PC-3 (cell line): ENCODE data around the gene DUSP6. TPM values are rescaled to one million over a fixed set of nuclear protein-coding genes. Genes with fewer than 3 reads are reported as not detected.

Source experiments
- ATAC-seq: fragments of 200-7000 bp; cut with Tn5 transposase; 2 replicates; pipeline ENCODE4 v1.9.1; 2020; ENCODE audit warnings: mild to moderate bottlenecking, moderate library complexity
- BruUV-seq: library from RNA; stranded (reverse); fragments of 400-500 nt; replicated peaks from 2 replicates; lab custom pipeline; 2021; lab: Mats Ljungman, UMichigan
- CTCF ChIA-PET: fragments of 300-600 bp; sonication (Branson Sonifier 250); formaldehyde crosslinking; loops from one replicate; lab custom pipeline; 2022; ENCODE audit warnings: antibody characterized with exemption; lab: Charles Lee
- POLR2A ChIA-PET: fragments of 300-600 bp; sonication (Branson Sonifier 250); formaldehyde crosslinking; loops from one replicate; lab custom pipeline; 2022; ENCODE audit warnings: antibody characterized with exemption; ENCODE audit not compliant: unreplicated experiment; lab: Charles Lee
- DNase-seq: peaks from one replicate; pipeline ENCODE4 v3.0.0-alpha.2; 2015
- H2AFZ ChIP-seq: fragments of 300-600 bp; sonication (generic); 2 replicates; pipeline ENCODE4 v1.6.0; 2016; ENCODE audit warnings: antibody characterized with exemption, low read length
- H3F3A ChIP-seq: fragments of 300-600 bp; sonication (generic); one replicate; pipeline ENCODE4 v1.6.0; 2017; ENCODE audit warnings: antibody characterized with exemption, low read length, control low read depth, mild to moderate bottlenecking; ENCODE audit not compliant: unreplicated experiment
- H3K27ac ChIP-seq: fragments of 300-600 bp; sonication (generic); 2 replicates; pipeline ENCODE4 v1.5.1; 2016; ENCODE audit warnings: mild to moderate bottlenecking, low read length
- H3K27me3 ChIP-seq: fragments of 300-600 bp; sonication (generic); 2 replicates; pipeline ENCODE4 v1.6.1; 2016; ENCODE audit warnings: low read length, mixed read lengths
- H3K36me3 ChIP-seq: fragments of 300-600 bp; sonication (generic); 2 replicates; pipeline ENCODE4 v1.6.1; 2016; ENCODE audit warnings: low read depth, mixed run types, low read length, mixed read lengths
- H3K4me1 ChIP-seq: fragments of 300-600 bp; sonication (generic); 2 replicates; pipeline ENCODE4 v1.5.1; 2016; ENCODE audit warnings: low read length; ENCODE audit not compliant: insufficient read depth
- H3K4me2 ChIP-seq: fragments of 300-600 bp; sonication (generic); 2 replicates; pipeline ENCODE4 v1.6.0; 2016; ENCODE audit warnings: low read length
- H3K4me3 ChIP-seq: fragments of 300-600 bp; sonication (generic); 2 replicates; pipeline ENCODE4 v1.5.1; 2016; ENCODE audit warnings: mild to moderate bottlenecking, low read length, mixed read lengths
- H3K79me2 ChIP-seq: fragments of 300-600 bp; sonication (generic); 2 replicates; pipeline ENCODE4 v1.6.1; 2017; ENCODE audit warnings: low read length, mixed read lengths
- H3K9ac ChIP-seq: fragments of 300-600 bp; sonication (generic); 2 replicates; pipeline ENCODE4 v1.6.0; 2016; ENCODE audit warnings: mild to moderate bottlenecking, low read length
- H3K9me2 ChIP-seq: fragments of 300-600 bp; sonication (generic); replicated peaks from 2 replicates; pipeline ENCODE4 v1.6.1; 2016; ENCODE audit warnings: mixed run types, low read length, mixed read lengths
- H3K9me3 ChIP-seq: fragments of 300-600 bp; sonication (generic); 2 replicates; pipeline ENCODE4 v1.6.1; 2016; ENCODE audit warnings: low read length, mixed read lengths
- H4K20me1 ChIP-seq: fragments of 300-600 bp; sonication (generic); 2 replicates; pipeline ENCODE4 v1.6.1; 2016; ENCODE audit warnings: low read length, mixed read lengths
- EZH2 ChIP-seq: fragments of 300-600 bp; sonication (generic); IDR thresholded peaks from one replicate; pipeline ENCODE4 v1.6.1; 2017; ENCODE audit warnings: antibody characterized with exemption, mild to moderate bottlenecking, low read length; ENCODE audit not compliant: unreplicated experiment
- EZH2phosphoT487 ChIP-seq: fragments of 300-600 bp; sonication (generic); IDR thresholded peaks from 2 replicates; pipeline ENCODE4 v1.6.1; 2018; ENCODE audit warnings: mild to moderate bottlenecking, antibody characterized with exemption, low read length, borderline replicate concordance
- intact Hi-C: fragments of 100-400 bp; cut with micrococcal nuclease; formaldehyde crosslinking; loops from 2 replicates; pipeline ENCODE4 v1.9.0; 2023
- total RNA-seq: library from RNA; depleted of rRNA; stranded (reverse); fragments of >200 nt; gene quantifications from 2 replicates; pipeline ENCODE4 v1.2.3, GENCODE V29; 2014
- TF ChIP-seq, protein P1 (sequence below): fragments of 300-600 bp; sonication (generic); conservative IDR thresholded peaks from 2 replicates; pipeline ENCODE4 v1.5.1; 2017; ENCODE audit warnings: antibody characterized with exemption, low read depth, mild to moderate bottlenecking, low read length

The DUSP6 gene
- total RNA-seq, 1 experiment from 2014 or later: 244 TPM

DNA sequence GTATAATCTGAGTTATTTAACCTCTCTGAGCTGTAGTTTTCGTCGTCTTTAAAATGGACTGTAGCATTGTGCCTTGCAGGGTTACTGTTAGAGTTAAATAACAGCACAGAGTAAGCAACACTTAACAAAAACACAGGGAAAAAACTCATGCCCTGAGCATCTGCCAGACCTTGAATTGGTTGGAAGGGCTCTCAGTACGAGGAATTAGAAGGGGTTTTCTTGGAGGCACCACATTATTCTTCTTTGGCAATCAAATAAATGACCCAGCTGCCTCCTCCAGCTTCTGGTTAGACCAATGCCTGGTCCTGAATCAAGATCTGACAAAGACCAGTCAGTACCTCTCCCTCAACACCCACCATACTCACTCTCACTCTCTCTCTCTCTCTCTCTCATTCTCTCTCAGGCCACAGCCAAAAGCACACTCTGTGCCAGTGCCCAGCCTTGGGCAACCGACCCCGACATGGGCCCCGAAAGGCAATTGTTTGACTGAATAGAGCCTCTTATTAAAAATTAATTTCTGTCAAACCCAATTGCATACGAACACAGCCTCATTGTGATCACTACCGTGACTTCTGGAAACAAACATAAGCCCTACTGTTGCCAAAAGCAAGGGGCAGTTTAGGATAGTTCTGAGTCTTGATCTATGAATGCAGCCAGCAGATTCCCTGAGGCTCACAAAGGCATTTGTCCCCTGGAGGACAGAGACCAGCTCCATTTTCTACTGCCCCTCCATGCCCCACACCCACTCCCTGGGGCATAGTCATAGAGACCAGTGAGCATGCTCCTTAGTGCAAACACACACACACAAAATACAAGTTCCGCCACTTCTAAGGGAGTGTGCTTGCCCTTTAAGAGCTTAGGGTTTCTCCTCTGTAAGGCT, 23.9 kb downstream of the DUSP6 start:
- Histone ChIP-seq H3F3A (no peaks in the 10 kb centered on the region), H3K4me1 (no peaks in the 10 kb centered on the region), H3K4me3 (no peak overlapping the region), H3K9ac (no peak overlapping the region), H3K27ac (no peak overlapping the region), H3K36me3 (no peaks in the 10 kb centered on the region), H3K27me3 (no peaks in the 10 kb centered on the region), H3K9me3 (no peaks in the 10 kb centered on the region), H3K4me2 (no peak overlapping the region), H3K79me2 (no peaks in the 10 kb centered on the region), H2AFZ (no peak overlapping the region), H3K9me2 (no peaks in the 10 kb centered on the region), H4K20me1 (no peaks in the 10 kb centered on the region)
- no peak for ATAC-seq
- TF ChIP-seq, protein P1, sequence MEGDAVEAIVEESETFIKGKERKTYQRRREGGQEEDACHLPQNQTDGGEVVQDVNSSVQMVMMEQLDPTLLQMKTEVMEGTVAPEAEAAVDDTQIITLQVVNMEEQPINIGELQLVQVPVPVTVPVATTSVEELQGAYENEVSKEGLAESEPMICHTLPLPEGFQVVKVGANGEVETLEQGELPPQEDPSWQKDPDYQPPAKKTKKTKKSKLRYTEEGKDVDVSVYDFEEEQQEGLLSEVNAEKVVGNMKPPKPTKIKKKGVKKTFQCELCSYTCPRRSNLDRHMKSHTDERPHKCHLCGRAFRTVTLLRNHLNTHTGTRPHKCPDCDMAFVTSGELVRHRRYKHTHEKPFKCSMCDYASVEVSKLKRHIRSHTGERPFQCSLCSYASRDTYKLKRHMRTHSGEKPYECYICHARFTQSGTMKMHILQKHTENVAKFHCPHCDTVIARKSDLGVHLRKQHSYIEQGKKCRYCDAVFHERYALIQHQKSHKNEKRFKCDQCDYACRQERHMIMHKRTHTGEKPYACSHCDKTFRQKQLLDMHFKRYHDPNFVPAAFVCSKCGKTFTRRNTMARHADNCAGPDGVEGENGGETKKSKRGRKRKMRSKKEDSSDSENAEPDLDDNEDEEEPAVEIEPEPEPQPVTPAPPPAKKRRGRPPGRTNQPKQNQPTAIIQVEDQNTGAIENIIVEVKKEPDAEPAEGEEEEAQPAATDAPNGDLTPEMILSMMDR: no peak
- TF ChIP-seq EZH2phosphoT487: no peak
- no peak for TF ChIP-seq EZH2
- CTCF ChIA-PET: no interaction called here
- POLR2A ChIA-PET: no interaction called here
- intact Hi-C loops: no loop called here
- BruUV-seq: no TSS peak
- DNase-seq: no peak

DNA sequence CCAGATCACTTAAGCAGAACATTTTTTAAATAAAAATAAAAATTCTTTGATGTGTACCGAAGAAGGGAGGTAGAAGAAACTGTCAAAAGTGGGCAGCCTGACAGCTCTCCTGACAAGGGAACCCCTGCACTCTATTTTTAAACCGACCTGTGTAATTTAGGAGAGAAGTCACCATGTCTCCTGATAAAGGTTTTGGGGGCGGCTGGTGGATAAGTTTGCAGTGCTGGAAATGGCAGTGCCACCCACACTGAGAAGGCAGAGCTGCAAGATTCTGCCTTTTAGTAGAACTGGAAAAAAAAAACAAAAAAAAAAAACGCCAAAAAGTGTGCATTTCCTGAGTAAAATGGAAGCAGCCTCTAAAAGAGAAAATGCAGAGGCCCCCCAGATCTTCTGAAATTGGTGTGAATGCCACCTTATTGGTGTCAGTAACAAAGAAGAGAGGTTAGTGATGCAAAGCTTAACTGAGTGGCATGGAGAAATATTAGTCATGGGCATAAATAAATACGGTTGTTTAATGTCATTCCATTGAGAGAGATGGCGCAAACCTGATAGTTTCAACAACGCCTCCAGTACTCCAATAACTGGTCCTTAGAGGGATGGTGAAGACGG, 24.7 kb downstream of the DUSP6 start:
- ATAC-seq (no peak), DNase-seq (no peak)
- Histone ChIP-seq H3K9me3 (no peaks in the 10 kb centered on the region), H3K9ac (no peak overlapping the region), H3K4me3 (no peak overlapping the region), H3K36me3 (no peaks in the 10 kb centered on the region), H3F3A (no peaks in the 10 kb centered on the region), H3K79me2 (no peaks in the 10 kb centered on the region), H3K27me3 (no peaks in the 10 kb centered on the region), H3K4me1 (no peaks in the 10 kb centered on the region), H4K20me1 (no peaks in the 10 kb centered on the region), H3K27ac (no peak overlapping the region), H3K9me2 (no peaks in the 10 kb centered on the region), H3K4me2 (no peak overlapping the region), H2AFZ (no peak overlapping the region)
- ChIA-PET CTCF (no interaction called here), POLR2A (no interaction called here)
- TF ChIP-seq, protein P1: no peak
- TF ChIP-seq EZH2: no peak
- no peak for TF ChIP-seq EZH2phosphoT487
- no TSS peak for BruUV-seq
- intact Hi-C loops: no loop called here
